Thymus (tissue), 11 donors: ENCODE measurements around the gene OVCA2. TPM values are rescaled to one million over a fixed set of nuclear protein-coding genes. Genes with fewer than 3 reads are reported as not detected.
A peak's percentile ranks its signal among the peaks of the same experiment; 100 is the strongest.

ENCODE experiments used
- DNase-seq, 9 donors: peaks; one replicate each; pipeline ENCODE4 v3.0.0-alpha.2; 2013; ENCODE audit warnings: low spot score in 9 of 9, low read depth in 6 of 9, missing footprints in 1 of 9
- H3K27ac ChIP-seq, 2 donors: one replicate each; pipeline ENCODE4 v1.5.1; 2013; ENCODE audit warnings: control low read depth in 1 of 2, low read depth in 1 of 2, low read length in 1 of 2, mild to moderate bottlenecking in 1 of 2, moderate library complexity in 1 of 2
- H3K27me3 ChIP-seq, 2 donors: one replicate each; pipeline ENCODE4 v1.5.1; 2013; ENCODE audit warnings: low read length in 1 of 2; ENCODE audit not compliant: control insufficient read depth in 2 of 2, insufficient read depth in 1 of 2
- H3K36me3 ChIP-seq, 2 donors: one replicate each; pipeline ENCODE4 v1.5.1; 2013; ENCODE audit warnings: low read length in 1 of 2, mild to moderate bottlenecking in 1 of 2, moderate library complexity in 1 of 2; ENCODE audit not compliant: control insufficient read depth in 2 of 2, insufficient read depth in 2 of 2
- H3K4me1 ChIP-seq, 2 donors: one replicate each; pipeline ENCODE4 v1.5.1; 2013; ENCODE audit warnings: low read length in 2 of 2; ENCODE audit not compliant: control insufficient read depth in 2 of 2, insufficient read depth in 2 of 2
- H3K4me3 ChIP-seq, 2 donors: one replicate each; pipeline ENCODE4 v1.5.1; 2013; ENCODE audit warnings: low read length in 2 of 2, control low read depth in 1 of 2, mild to moderate bottlenecking in 1 of 2
- H3K9me3 ChIP-seq, 2 donors: one replicate each; pipeline ENCODE4 v1.5.1; 2013; ENCODE audit warnings: low read length in 1 of 2, mild to moderate bottlenecking in 1 of 2; ENCODE audit not compliant: control insufficient read depth in 2 of 2, insufficient read depth in 1 of 2
- WGBS: extraction: QIAGEN DNeasy Blood & Tissue Kit; methylation state at CpG from one replicate; pipeline ENCODE4 v1.1.7; 2013; 5-methylcytosine and 5-hydroxymethylcytosine counted together
- polyA plus RNA-seq: library from polyadenylated mRNA; stranded (reverse); fragments of 200-250 nt; gene quantifications from one replicate; pipeline ENCODE4 v1.2.3, GENCODE V29; 2013
- total RNA-seq: library from RNA; stranded (reverse); fragments of 120-200 nt; gene quantifications from one replicate; pipeline ENCODE4 v1.2.4, GENCODE V29; 2013
- donor health status: healthy.

Gene OVCA2
- total and polyA plus RNA-seq, 2 donors, result 39.8 to 81.8 TPM

DNA sequence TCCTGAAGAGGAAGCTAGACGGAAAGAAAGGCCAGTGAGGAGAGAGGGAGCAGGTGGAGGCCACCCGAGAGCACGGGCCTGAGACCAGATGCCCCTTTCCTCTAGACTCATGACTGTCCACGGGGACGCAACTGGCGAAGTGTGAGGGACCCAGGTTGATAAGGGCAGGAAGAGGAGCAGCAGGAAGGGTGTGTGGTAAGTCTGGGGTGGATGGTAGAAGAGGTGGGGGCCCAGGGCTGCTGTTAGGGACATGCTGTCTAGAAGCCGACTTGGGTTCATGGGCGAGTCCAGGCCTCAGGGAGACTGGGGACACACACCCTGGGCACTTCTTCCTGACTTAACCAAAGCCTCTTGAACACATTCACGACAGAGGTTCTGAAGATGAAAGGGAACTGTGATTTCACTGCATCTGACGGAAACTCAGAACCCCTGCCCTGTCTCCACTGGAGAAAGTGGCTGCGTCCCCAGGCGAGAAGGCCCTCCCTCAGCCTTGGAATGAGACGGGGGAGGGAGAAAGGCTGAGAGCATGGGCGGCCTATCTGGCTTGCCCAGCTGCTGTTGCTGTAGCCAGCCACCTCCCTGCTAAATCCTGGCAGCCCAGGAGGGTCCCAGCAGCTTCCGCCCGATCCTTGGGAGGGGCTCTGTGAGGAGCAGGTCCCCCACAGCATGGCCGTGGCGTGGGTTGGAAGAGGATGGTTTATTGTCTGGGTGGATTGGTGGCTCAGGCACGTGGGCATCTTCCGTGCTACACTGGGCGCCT lies 19.0 kb downstream of the OVCA2 start:
- H3K27me3 ChIP-seq, result peaks cover 47 to 59% of the 10 kb centered on the region in 2 donors
- peaks cover 39 to 48% of the 10 kb centered on the region in 2 donors for H3K36me3 ChIP-seq
- peaks cover 21 to 51% of the 10 kb centered on the region in 2 donors for H3K4me1 ChIP-seq
- peak overlapping the region; percentile 51 to 57 for H3K27ac ChIP-seq
- no peak for DNase-seq
- H3K4me3 ChIP-seq, result no peak overlapping the region
- WGBS, result 92% methylated on average over 21 of the region's 21 CpGs
- peaks cover 1 to 14% of the 10 kb centered on the region in 2 donors for H3K9me3 ChIP-seq

DNA sequence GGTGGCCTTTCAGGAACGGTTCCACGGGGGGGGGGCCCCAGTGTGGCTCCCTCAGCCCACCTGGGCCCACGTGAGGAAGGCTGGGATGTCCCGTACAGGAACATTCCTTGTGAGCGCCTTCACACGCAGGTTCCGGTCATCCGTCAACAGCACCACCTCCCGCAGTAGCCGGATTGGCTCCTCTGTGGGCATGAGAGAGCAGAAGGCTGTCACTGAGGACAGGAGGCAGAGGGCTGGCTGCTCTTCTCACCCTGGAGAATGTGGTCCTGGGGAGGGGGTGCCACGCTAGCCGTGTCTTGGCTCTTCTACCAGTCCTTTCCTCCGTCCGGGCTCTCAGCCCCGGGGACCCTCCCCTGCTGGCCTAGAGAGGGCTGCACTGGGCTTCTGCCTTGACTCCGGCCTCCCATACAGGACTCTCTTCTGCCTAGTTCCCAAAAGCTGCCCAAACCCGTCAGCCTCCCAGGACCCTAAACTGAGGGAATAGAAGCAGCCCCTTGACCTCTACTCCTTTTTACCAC lies 19.7 kb downstream of the OVCA2 start:
- Histone ChIP-seq H3K27me3 (peaks cover 40 to 52% of the 10 kb centered on the region in 2 donors), H3K36me3 (peaks cover 45 to 54% of the 10 kb centered on the region in 2 donors), H3K4me3 (no peak overlapping the region), H3K9me3 (peaks cover 1 to 10% of the 10 kb centered on the region in 2 donors), H3K27ac (peak overlapping the region; percentile 51 to 57), H3K4me1 (peaks cover 14 to 47% of the 10 kb centered on the region in 2 donors)
- DNase-seq, result no peak
- 90% methylated on average over 17 of the region's 17 CpGs for WGBS

DNA sequence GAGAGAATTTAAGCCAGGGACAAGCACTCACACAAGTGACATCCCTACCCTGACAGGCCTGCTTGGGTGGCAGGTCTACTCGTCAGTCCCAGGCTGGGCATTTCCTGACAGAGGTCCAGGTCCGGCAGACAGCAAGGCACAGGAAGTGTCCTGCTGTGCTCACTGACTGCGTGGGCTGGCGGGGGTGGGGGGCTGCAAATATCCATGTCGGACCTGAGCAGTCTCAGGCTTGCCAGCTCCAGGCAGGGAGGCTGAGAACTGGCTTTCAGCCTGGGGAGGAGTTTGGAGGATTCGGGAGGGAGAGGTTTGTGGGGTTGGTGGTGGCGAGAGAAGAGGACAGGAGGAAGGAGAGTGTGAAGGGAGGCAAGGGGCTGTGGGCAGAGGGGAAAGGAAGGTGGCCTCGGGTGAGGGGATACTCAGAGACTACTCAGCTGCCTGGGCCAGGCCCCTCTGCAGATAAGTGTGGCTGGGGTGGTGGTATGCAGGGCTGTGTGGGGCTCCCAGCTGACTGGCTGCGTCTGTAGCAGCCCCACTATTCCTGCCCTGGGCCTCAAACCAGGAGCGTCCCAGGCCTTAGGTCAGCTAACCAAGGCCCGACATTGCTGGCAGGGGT lies 20.9 kb downstream of the OVCA2 start:
- peaks cover 1 to 9% of the 10 kb centered on the region in 2 donors for H3K9me3 ChIP-seq
- no peak for DNase-seq
- peaks cover 53 to 62% of the 10 kb centered on the region in 2 donors for H3K36me3 ChIP-seq
- peaks cover 5 to 56% of the 10 kb centered on the region in 2 donors for H3K4me1 ChIP-seq
- WGBS, result 93% methylated on average over 11 of the region's 11 CpGs
- no peak overlapping the region for H3K4me3 ChIP-seq
- peaks cover 28 to 41% of the 10 kb centered on the region in 2 donors for H3K27me3 ChIP-seq
- peak overlapping the region; percentile 24 to 48 for H3K27ac ChIP-seq

DNA sequence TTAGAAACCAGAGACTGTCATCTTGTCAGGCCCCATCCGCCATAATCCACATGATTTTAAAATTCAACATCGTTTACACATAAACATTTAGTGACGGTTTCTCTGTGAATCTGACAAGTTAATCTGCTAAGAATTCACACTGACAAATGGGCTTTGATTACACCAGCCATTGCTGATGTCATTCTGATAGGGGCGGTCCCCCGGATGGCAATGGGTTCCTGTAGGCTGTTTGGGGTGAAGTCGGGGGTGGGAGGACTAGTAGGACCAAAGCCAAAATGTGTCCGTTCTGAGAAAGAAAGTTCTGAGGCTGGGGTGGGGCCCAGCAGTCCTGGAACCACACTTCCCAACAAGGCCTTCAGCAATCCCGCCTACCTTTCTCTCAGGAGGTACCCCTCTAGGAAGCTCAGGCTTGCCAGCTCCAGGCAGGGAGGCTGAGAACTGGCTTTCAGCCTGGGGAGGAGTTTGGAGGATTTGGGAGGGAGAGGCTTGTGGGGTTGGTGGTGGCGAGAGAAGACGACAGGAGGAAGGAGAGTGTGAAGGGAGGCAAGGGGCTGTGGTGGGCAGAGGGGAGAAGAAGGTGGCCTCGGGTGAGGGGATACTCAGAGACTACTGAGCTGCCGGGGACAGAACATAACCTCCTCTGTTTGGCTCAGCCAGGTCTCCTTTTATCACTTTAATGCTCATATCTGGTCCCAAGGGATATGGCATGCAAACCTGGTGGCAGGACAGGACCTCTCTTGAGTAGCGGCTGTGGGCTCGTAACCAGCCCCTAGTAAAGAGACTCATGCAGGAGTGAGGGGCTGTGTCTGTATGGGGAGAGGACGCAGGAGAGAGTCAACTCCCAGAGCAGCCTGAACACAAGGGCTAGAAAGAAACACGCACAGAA lies 21.7 kb downstream of the OVCA2 start:
- H3K27me3 ChIP-seq, result peaks cover 20 to 33% of the 10 kb centered on the region in 2 donors
- H3K36me3 ChIP-seq, result peaks cover 60 to 65% of the 10 kb centered on the region in 2 donors
- WGBS, result 91% methylated on average over 16 of the region's 16 CpGs
- no peak overlapping the region for H3K4me3 ChIP-seq
- DNase-seq, result no peak
- H3K4me1 ChIP-seq, result peaks cover 10 to 61% of the 10 kb centered on the region in 2 donors
- peaks cover 0 to 3% of the 10 kb centered on the region in 2 donors for H3K9me3 ChIP-seq
- H3K27ac ChIP-seq, result peak overlapping the region; percentile 3 to 6

DNA sequence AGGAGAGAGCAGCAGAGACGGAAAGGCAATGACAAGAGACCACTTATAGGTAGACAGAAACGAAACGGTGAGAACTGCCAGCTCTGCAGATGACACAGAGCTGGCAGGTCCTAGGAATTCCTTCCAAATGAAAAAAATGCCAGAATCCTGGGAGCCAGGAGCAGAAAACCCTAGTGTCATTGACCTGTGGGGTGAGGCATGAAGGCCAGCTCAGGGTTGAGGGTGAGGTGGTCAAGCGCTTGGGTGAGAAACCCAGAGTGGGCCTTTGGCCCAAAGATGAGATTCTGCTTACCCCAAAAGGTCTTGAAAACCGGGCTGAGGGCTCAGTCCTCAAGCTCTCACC lies 22.3 kb downstream of the OVCA2 start:
- H3K27me3 ChIP-seq, result peaks cover 14 to 27% of the 10 kb centered on the region in 2 donors
- no peak for DNase-seq
- H3K9me3 ChIP-seq, result peaks cover 0 to 3% of the 10 kb centered on the region in 2 donors
- no peak overlapping the region for H3K4me3 ChIP-seq
- H3K4me1 ChIP-seq, result peaks cover 9 to 62% of the 10 kb centered on the region in 2 donors
- no peak overlapping the region for H3K27ac ChIP-seq
- WGBS, result 85% methylated on average over 5 of the region's 5 CpGs
- peaks cover 65 to 69% of the 10 kb centered on the region in 2 donors for H3K36me3 ChIP-seq

DNA sequence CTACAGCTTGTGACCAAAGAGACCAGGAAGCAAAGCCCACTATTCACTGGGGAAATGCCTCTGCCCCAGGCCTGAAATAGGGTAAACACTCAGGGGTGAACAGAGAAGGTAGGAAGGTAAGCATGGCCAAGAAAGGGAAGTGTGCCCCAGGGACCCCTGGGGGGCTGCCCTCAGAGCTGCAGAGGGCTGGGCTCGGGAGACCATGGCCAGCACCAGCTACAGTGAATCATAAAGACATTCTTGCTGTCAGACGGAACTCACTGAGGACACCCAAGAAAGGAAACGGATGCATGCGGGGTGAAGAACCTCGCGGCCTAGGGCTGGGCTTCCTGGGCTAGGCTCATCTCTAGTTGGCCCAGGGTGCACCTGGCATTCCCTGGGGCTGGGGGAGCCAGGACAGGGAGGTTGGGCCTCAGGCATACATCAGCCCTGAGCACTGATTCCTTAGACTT lies 22.7 kb downstream of the OVCA2 start:
- Histone ChIP-seq H3K36me3 (peaks cover 65 to 70% of the 10 kb centered on the region in 2 donors), H3K27ac (no peak overlapping the region), H3K4me1 (peaks cover 9 to 57% of the 10 kb centered on the region in 2 donors), H3K4me3 (no peak overlapping the region), H3K9me3 (peaks cover 0 to 3% of the 10 kb centered on the region in 2 donors), H3K27me3 (peaks cover 10 to 22% of the 10 kb centered on the region in 2 donors)
- DNase-seq, result no peak
- WGBS, result 93% methylated on average over 6 of the region's 6 CpGs

DNA sequence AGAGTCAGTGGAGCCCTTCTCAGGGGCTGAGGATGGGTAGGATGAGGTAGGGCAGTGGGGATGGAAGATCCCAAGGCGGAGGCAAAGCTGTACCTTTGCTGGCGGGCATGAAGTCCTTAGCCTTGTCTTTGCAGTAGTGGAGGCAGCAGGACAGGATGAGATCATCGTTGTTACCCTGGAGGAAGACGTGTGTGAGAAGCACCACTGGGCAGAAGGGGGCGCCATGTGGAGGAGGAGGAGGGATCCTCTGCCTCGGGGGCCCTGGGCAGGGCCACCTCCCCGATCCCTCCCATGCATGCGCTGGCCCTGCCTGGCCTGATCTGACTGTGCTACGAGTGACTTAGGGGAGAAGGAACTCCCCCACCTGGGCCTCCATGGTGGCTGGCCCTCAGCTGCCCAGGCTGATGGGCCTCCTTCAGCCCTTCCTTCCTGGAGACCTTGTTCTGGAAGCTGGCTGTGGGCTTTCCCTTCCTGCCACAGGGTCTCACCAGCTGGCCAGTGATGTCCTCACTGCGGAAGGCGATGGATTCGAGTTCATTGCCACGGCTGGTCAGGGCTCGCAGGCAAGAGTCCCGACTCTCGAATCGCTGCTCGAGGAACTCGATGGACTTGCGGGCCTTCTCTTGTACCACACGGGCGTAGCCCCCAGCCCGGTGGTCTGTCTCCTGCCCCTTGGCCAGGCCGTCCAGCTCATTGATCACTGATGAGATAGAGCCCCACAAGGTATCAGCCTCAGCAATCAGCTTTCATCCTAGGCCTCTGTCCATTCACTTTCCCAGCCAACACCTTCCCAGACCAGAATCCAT lies 23.4 kb downstream of the OVCA2 start:
- DNase-seq, result no peak
- Histone ChIP-seq H3K9me3 (no peaks in the 10 kb centered on the region), H3K4me1 (peaks cover 9 to 52% of the 10 kb centered on the region in 2 donors), H3K27ac (no peak overlapping the region), H3K27me3 (peaks cover 4 to 16% of the 10 kb centered on the region in 2 donors), H3K36me3 (peaks cover 62 to 76% of the 10 kb centered on the region in 2 donors), H3K4me3 (no peak overlapping the region)
- 94% methylated on average over 24 of the region's 24 CpGs for WGBS

DNA sequence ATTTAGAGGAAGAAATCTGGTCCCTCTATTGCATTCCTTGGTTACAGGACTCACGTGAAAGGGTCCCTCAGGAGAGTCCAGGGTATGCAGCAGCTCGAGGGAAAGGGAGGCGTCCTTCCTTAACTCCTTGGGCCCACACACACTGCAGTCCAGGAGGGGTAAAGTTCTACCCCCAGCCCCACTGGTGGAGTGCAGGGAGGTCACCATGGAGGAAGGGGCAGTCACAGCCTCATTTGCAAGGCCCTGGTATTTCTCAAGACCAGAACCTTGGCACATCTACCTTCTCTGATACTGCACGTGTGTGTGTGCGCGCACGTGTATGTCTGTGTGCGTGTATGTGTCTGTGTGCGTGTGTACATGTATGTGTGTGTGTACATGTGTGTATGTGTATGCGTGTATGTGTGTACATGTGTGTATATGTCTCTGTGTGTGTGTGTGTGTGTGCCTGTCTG lies 24.2 kb downstream of the OVCA2 start:
- Histone ChIP-seq H3K36me3 (peaks cover 61 to 79% of the 10 kb centered on the region in 2 donors), H3K4me3 (no peak overlapping the region), H3K9me3 (no peaks in the 10 kb centered on the region), H3K27ac (no peak overlapping the region), H3K27me3 (peaks cover 0 to 8% of the 10 kb centered on the region in 2 donors), H3K4me1 (peaks cover 9 to 49% of the 10 kb centered on the region in 2 donors)
- no peak for DNase-seq
- 97% methylated on average over 10 of the region's 10 CpGs for WGBS
